Mucosa of rectum (tissue), 2 donors: ENCODE measurements around the gene CCR6.

Source experiments
- H3K27ac ChIP-seq, 2 donors: one replicate each; pipeline ENCODE4 v1.7.0; 2013; ENCODE audit warnings: inconsistent platforms in 2 of 2, low read depth in 2 of 2, low read length in 2 of 2
- H3K27me3 ChIP-seq, 2 donors: one replicate each; pipeline ENCODE4 v1.7.0; 2013; ENCODE audit warnings: low read length in 2 of 2; ENCODE audit not compliant: control insufficient read depth in 2 of 2, insufficient read depth in 2 of 2
- H3K36me3 ChIP-seq, 2 donors: one replicate each; pipeline ENCODE4 v1.7.0; 2013; ENCODE audit warnings: low read length in 2 of 2; ENCODE audit not compliant: control insufficient read depth in 2 of 2, insufficient read depth in 2 of 2
- H3K4me1 ChIP-seq, 2 donors: one replicate each; pipeline ENCODE4 v1.7.0; 2013; ENCODE audit warnings: low read length in 2 of 2, mild to moderate bottlenecking in 1 of 2; ENCODE audit not compliant: control insufficient read depth in 2 of 2, insufficient read depth in 2 of 2
- H3K4me3 ChIP-seq, 2 donors: one replicate each; pipeline ENCODE4 v1.7.0; 2013; ENCODE audit warnings: low read length in 2 of 2
- H3K9ac ChIP-seq, 2 donors: one replicate each; pipeline ENCODE4 v1.7.0; 2013; ENCODE audit warnings: low read length in 2 of 2, low read depth in 1 of 2, mild to moderate bottlenecking in 1 of 2
- H3K9me3 ChIP-seq, 2 donors: one replicate each; pipeline ENCODE4 v1.7.0; 2013; ENCODE audit warnings: low read length in 2 of 2; ENCODE audit not compliant: control insufficient read depth in 2 of 2
- donor health status: healthy.
- donor health status: Normal muscosa, but diverticular disease.

Gene CCR6

DNA sequence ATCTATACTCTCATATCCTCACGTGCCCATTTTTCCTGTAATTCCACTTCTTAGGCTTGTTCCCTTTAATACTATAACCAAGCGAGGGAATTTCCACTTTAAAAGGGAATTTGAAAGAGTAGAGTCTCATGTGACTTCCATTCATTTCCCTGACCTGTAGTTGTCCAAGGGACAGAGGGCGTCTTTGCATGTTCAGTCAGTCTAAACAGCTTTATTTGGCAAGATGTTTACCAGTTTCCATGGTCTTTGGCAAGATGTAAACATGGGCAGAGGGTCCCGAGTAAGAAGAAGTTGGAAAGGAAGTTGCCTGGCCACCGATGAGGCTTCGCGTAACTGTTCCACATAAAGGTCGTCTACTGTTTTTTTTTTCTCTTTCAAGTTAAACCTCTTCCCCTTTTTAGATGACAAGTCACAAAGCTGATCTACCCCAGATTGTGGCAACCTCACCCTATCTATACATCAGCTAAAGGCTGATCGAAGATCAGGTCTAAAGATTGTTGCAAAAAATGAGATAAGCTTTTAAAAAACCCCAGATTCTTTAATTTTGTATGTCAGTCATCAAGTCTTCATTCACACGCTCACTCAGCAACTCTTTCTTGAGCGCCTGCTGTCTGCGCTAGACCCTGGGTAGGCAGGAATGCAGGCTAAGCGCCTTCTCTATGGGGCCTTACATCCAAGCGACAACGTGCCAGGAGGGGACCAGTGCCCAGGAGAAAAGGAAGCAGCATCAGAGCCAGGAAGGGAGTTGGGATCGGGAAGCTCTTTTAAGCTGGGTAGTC is 31.7 kb upstream of the CCR6 start:
- peak overlapping the region; percentile 4 to 63 for H3K27ac ChIP-seq
- no peaks in the 10 kb centered on the region for H3K36me3 ChIP-seq

DNA sequence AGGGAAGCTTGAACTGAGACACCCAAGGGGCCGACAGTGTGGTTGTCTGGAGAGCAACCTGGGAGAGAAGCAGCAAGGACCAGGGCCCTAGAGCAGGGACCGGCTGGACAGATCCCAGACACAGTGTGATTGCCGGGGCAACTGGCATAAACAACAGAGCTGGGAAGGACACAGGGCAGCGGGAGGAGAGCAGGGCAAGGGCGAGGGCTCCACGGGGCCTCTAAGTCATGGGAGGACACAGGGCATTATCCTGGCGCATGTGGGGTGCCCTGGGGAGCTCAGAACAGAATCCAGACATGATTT is 31.1 kb upstream of the CCR6 start:
- H3K9me3 ChIP-seq: no peaks in the 10 kb centered on the region
- H3K36me3 ChIP-seq: no peaks in the 10 kb centered on the region
- H3K4me3 ChIP-seq: no peak overlapping the region
- H3K9ac ChIP-seq: no peak overlapping the region
- peaks cover 5 to 8% of the 10 kb centered on the region in 2 donors for H3K4me1 ChIP-seq
- H3K27me3 ChIP-seq: no peaks in the 10 kb centered on the region
- peak overlapping the region; percentile 4 to 63 for H3K27ac ChIP-seq

More for the DNA sequence above, 31.7 kb upstream of the CCR6 start:
- Histone ChIP-seq H3K9me3 (no peaks in the 10 kb centered on the region), H3K9ac (no peak overlapping the region), H3K4me3 (no peak overlapping the region), H3K27me3 (no peaks in the 10 kb centered on the region), H3K4me1 (peaks cover 5 to 8% of the 10 kb centered on the region in 2 donors)

DNA sequence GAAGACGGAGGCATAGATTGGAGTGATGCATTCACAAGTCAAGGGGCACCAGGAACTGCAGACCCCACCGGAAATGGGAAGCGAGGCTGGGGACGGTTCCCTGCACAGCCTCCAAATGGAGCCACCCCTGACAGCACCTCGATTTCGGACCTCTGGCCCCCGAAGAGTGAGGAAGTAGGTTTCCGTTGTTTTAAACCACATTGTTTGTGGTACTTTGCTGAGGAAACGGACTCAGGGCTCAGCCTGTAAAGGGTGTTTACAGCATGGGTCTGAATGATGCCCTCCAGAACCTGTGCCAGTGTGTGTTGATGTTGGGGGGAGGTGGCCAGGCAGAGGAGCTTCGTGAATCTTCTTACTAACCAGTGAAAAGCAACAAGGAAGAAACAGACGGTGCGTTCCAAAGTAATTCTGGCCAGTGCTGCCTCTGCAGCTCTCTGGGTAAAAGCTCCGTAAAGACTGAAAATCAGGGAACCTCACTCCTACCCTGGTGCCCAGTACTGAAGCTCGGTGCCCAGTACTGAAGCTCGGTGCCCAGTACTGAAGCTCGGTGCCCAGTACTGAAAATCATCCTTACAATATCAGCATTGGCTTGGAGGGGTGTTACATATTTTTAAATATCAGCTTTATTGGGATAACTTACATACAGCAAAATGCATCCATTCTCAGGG is 30.1 kb upstream of the CCR6 start:
- Histone ChIP-seq H3K4me3 (peak overlapping the region in 1 of 2 donors; percentile 50), H3K4me1 (peaks cover 5 to 8% of the 10 kb centered on the region in 2 donors), H3K36me3 (no peaks in the 10 kb centered on the region), H3K9ac (peak overlapping the region in 1 of 2 donors; percentile 17), H3K27ac (peak overlapping the region in 1 of 2 donors; percentile 16), H3K27me3 (no peaks in the 10 kb centered on the region), H3K9me3 (no peaks in the 10 kb centered on the region)

DNA sequence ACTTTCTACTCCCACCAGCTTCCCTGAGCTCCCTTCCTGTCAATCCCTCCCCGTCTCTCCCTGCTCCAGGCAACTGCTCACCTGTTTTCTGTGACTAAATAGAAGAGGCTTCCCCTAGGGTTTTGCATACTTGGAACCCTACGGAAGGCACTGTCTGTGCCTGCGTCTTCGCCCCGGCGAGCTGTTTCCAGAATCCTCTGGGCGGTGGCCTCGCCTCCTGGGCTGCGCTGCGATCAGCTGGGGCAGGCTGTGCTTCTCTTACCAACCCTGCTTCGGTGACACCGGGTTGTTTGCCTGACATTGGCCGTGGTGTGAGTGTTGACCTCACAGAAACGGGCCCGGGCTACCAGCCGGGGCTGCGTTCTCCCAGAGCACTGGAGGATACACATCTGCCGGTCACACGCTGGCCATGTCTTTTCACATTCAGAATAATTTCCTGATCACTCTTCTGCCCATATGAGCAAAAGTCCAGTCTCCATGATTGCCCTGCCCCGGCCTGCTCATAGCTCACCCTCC is 29.4 kb upstream of the CCR6 start:
- peak overlapping the region; percentile 32 to 56 for H3K9ac ChIP-seq
- no peaks in the 10 kb centered on the region for H3K36me3 ChIP-seq
- H3K9me3 ChIP-seq: no peaks in the 10 kb centered on the region
- no peaks in the 10 kb centered on the region for H3K27me3 ChIP-seq
- peak overlapping the region; percentile 54 to 77 for H3K27ac ChIP-seq
- peaks cover 5 to 8% of the 10 kb centered on the region in 2 donors for H3K4me1 ChIP-seq
- H3K4me3 ChIP-seq: peak overlapping the region in 1 of 2 donors; percentile 50

DNA sequence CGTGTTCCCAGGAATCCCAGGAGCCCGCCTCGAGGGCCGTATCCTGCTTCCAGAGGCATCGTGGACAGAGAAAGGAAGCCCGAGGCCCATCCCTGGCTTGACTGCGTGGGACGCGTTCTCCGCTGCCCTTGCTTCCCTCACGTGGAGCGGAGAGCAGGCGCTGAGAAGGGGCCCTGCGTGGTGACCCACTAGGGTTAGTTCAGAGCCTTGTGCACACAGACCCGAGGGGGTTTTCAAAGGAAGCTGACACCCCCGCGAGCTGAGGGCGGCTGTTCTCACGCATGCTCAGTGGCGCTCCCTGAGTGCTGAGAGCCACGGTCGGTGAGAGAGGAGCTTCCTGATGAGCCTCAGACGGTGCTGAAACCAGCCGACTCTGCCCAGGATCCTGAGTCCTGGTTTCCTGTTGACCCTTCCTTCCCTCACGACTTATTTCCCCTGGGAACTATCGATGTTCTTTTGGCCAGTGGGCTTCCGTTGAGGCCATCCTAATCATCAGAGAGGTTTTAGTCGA is 28.9 kb upstream of the CCR6 start:
- Histone ChIP-seq H3K36me3 (no peaks in the 10 kb centered on the region), H3K4me1 (peaks cover 5 to 8% of the 10 kb centered on the region in 2 donors), H3K27me3 (no peaks in the 10 kb centered on the region), H3K4me3 (peak overlapping the region; percentile 24 to 50), H3K9me3 (no peaks in the 10 kb centered on the region), H3K9ac (peak overlapping the region; percentile 32 to 56), H3K27ac (peak overlapping the region; percentile 54 to 77)

DNA sequence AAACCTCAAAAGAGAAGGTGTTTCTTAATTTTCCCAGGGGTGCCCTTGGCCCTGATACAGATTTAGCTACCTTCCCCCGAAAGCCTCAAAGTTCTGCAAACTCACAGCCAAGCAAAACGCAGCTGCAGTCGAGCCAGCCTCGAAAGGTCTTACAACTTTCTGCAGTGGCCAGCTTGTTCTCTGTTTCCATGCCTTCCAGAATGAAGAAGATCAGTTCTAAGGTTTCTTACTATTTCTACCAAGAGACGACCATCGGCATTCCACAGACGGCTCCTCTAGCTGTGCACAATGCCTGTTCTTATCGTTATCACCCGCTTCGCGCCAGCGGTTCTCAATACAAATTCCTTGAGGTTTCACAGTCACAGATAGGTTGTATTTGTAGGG is 28.5 kb upstream of the CCR6 start:
- peaks cover 5 to 8% of the 10 kb centered on the region in 2 donors for H3K4me1 ChIP-seq
- peak overlapping the region; percentile 54 to 77 for H3K27ac ChIP-seq
- H3K27me3 ChIP-seq: no peaks in the 10 kb centered on the region
- no peaks in the 10 kb centered on the region for H3K9me3 ChIP-seq
- peak overlapping the region in 1 of 2 donors; percentile 56 for H3K9ac ChIP-seq
- H3K36me3 ChIP-seq: no peaks in the 10 kb centered on the region
- H3K4me3 ChIP-seq: peak overlapping the region; percentile 24 to 50

DNA sequence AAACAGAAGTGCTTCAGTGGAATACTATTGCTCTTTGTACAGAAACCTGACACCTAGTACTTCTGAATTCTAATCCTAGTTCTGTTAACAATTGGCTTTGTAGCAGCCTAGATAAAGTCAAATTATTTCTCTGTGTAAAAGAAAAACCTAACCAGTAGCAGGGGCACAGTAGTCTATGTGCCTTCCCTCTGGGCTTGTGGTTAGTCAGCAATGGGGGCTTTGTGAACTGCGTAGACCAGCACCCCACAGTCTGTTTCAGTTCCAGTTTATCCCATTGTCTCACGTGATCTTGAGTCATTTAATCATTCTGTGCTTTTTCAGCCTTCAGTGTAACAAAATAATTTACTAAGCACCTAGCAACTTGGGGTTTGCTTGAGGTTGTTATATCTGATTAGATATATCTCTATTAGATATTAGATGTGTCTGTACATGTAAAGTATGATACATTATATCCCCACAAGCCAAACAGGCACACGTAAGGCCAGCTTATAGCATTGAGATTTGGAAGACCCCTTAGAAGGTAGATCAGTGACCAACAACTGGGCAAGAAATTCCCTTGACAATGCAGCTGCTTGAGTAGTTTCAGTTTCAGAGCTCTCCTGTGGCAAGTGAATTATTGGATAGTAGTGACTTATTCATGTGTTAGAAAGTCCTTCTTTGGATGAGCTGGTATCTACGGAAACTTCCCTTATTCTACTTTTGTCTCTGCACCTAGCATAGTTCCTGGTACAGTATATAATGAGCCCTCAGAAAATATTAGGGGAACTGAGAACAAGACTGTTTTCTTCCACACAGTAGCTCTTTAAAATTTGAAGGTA is 27.9 kb upstream of the CCR6 start:
- Histone ChIP-seq H3K27ac (peak overlapping the region; percentile 54 to 77), H3K4me1 (peaks cover 5 to 8% of the 10 kb centered on the region in 2 donors), H3K27me3 (no peaks in the 10 kb centered on the region), H3K36me3 (no peaks in the 10 kb centered on the region), H3K4me3 (no peak overlapping the region), H3K9me3 (no peaks in the 10 kb centered on the region), H3K9ac (no peak overlapping the region)

DNA sequence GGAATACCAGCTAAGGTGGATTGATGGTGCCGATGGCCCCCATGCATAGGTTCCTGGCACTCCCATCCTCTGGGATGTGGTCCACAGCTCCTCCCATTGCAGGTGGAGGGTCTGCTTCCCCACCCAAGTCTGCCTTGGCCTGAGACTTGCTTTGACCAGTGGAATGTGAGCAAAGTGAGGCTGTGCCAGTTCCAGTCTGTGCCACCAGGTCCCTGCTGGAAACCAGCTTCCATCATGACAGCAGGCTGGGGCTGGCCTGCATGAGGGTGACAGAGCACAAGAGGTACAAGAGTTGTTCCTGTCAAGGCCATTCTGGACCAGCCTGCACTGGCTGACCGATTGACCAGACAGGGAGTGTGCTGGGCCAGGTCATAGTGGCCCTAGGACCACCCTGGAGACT is 27.0 kb upstream of the CCR6 start:
- Histone ChIP-seq H3K4me3 (no peak overlapping the region), H3K9me3 (no peaks in the 10 kb centered on the region), H3K4me1 (peaks cover 5 to 8% of the 10 kb centered on the region in 2 donors), H3K36me3 (no peaks in the 10 kb centered on the region), H3K9ac (no peak overlapping the region), H3K27ac (peak overlapping the region in 1 of 2 donors; percentile 57), H3K27me3 (no peaks in the 10 kb centered on the region)

DNA sequence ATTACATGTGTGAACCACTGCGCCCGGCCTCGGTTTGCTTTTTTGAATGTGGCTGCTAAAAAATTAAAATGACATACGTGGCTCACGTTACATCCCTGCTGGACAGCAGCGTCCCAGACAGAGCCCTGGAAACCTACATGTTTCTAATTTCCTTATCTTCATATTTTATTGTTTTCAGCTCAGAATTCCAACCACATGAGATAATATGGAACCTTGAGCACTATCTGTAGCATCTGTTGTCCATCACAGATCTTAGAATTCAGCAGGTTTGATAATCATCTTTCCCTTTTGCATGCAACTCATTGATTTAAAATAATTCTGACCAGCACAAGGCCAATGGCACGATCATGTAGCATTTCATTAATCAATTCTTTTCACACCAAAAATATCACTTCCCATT is 25.9 kb upstream of the CCR6 start:
- Histone ChIP-seq H3K27ac (no peak overlapping the region), H3K9ac (no peak overlapping the region), H3K27me3 (no peaks in the 10 kb centered on the region), H3K9me3 (no peaks in the 10 kb centered on the region), H3K36me3 (no peaks in the 10 kb centered on the region), H3K4me3 (no peak overlapping the region), H3K4me1 (peaks cover 4% of the 10 kb centered on the region in 2 donors)
